Trophoblast cell (in vitro differentiated cells and primary cell): Measurements from ENCODE around the gene RABEP1.
A peak's percentile ranks its signal among the peaks of the same experiment; 100 is the strongest.
"Not testable (repeated sequence)": the region's sequence is repeated elsewhere in the genome, so short reads cannot be mapped to it uniquely, and the experiment has no call there.

Experiments used
- DNase-seq, 2 donors: peaks; one replicate each; pipeline ENCODE4 v3.0.0-alpha.2; 2016
- H2AFZ ChIP-seq: 2 replicates; pipeline ENCODE4 v1.6.1; 2013; ENCODE audit warnings: low read length, moderate library complexity, mild to moderate bottlenecking; ENCODE audit not compliant: insufficient read depth, poor library complexity
- H2AK5ac ChIP-seq: 2 replicates; pipeline ENCODE4 v1.6.1; 2013; ENCODE audit warnings: mild to moderate bottlenecking, low read length
- H2BK120ac ChIP-seq: 2 replicates; pipeline ENCODE4 v1.6.1; 2013; ENCODE audit warnings: low read length, mild to moderate bottlenecking, moderate library complexity; ENCODE audit not compliant: insufficient read depth, poor library complexity
- H2BK12ac ChIP-seq: 2 replicates; pipeline ENCODE4 v1.6.1; 2013; ENCODE audit warnings: mild to moderate bottlenecking, low read length, moderate library complexity
- H2BK5ac ChIP-seq: 2 replicates; pipeline ENCODE4 v1.6.1; 2013; ENCODE audit warnings: low read length, low read depth, moderate library complexity, mild to moderate bottlenecking; ENCODE audit not compliant: poor library complexity
- H3K14ac ChIP-seq: 2 replicates; pipeline ENCODE4 v1.6.1; 2013; ENCODE audit warnings: mild to moderate bottlenecking, low read length
- H3K18ac ChIP-seq: 2 replicates; pipeline ENCODE4 v1.6.1; 2013; ENCODE audit warnings: mild to moderate bottlenecking, low read length
- H3K23ac ChIP-seq: 2 replicates; pipeline ENCODE4 v1.6.1; 2013; ENCODE audit warnings: low read length
- H3K27ac ChIP-seq: 2 replicates; pipeline ENCODE4 v1.5.1; 2013; ENCODE audit warnings: low read depth, mild to moderate bottlenecking, inconsistent platforms, low read length, moderate library complexity
- H3K27me3 ChIP-seq: 2 replicates; pipeline ENCODE4 v1.6.1; 2013; ENCODE audit warnings: inconsistent platforms, mild to moderate bottlenecking, low read length, moderate library complexity; ENCODE audit not compliant: insufficient read depth
- H3K36me3 ChIP-seq, 2 experiments: 1 replicate in 1 of 2; 2 replicates in 1 of 2; pipeline ENCODE4 v1.6.1; 2013; ENCODE audit warnings: low read length in 2 of 2, mild to moderate bottlenecking in 2 of 2, moderate library complexity in 1 of 2; ENCODE audit not compliant: insufficient read depth in 2 of 2, control insufficient read depth in 1 of 2
- H3K4ac ChIP-seq: 2 replicates; pipeline ENCODE4 v1.6.1; 2013; ENCODE audit warnings: low read depth, mild to moderate bottlenecking, low read length, moderate library complexity
- H3K4me1 ChIP-seq, 2 experiments: 1 replicate in 1 of 2; 2 replicates in 1 of 2; pipeline ENCODE4 v1.6.1; 2013; ENCODE audit warnings: low read length in 2 of 2, mild to moderate bottlenecking in 2 of 2, moderate library complexity in 1 of 2; ENCODE audit not compliant: insufficient read depth in 2 of 2, control insufficient read depth in 1 of 2
- H3K4me2 ChIP-seq: 2 replicates; pipeline ENCODE4 v1.6.1; 2013; ENCODE audit warnings: inconsistent platforms, mild to moderate bottlenecking, low read length, moderate library complexity
- H3K4me3 ChIP-seq: 2 replicates; pipeline ENCODE4 v1.5.1; 2013; ENCODE audit warnings: mild to moderate bottlenecking, low read depth, low read length, inconsistent platforms
- H3K79me1 ChIP-seq: one replicate; pipeline ENCODE4 v1.6.1; 2013; ENCODE audit warnings: low read length
- H3K79me2 ChIP-seq: 2 replicates; pipeline ENCODE4 v1.6.1; 2013; ENCODE audit warnings: low read length, mild to moderate bottlenecking; ENCODE audit not compliant: control insufficient read depth, insufficient read depth, poor library complexity
- H3K9ac ChIP-seq: 2 replicates; pipeline ENCODE4 v1.6.1; 2013; ENCODE audit warnings: mild to moderate bottlenecking, low read length
- H3K9me3 ChIP-seq: 2 replicates; pipeline ENCODE4 v1.6.1; 2013; ENCODE audit warnings: low read depth, mild to moderate bottlenecking, control low read depth, inconsistent platforms, low read length; ENCODE audit not compliant: insufficient read depth
- H4K12ac ChIP-seq: 2 replicates; pipeline ENCODE4 v1.6.1; 2013; ENCODE audit warnings: low read depth, mild to moderate bottlenecking, low read length, moderate library complexity
- H4K8ac ChIP-seq: 2 replicates; pipeline ENCODE4 v1.6.1; 2013; ENCODE audit warnings: low read depth, mild to moderate bottlenecking, low read length, moderate library complexity
- H4K91ac ChIP-seq: one replicate; pipeline ENCODE4 v1.6.1; 2013; ENCODE audit warnings: low read depth, mild to moderate bottlenecking, low read length, moderate library complexity
- WGBS: extraction: QIAGEN DNeasy Blood & Tissue Kit; methylation state at CpG from one replicate; pipeline ENCODE4 v1.1.7; 2013; ENCODE audit warnings: missing lambda C conversion rate; ENCODE audit not compliant: insufficient read length, insufficient coverage; ENCODE audit errors: extremely low coverage; 5-methylcytosine and 5-hydroxymethylcytosine counted together

Gene RABEP1

GRCh38 chr17:5430413-5430999, 148.4 kb downstream of the RABEP1 start:
- Histone ChIP-seq H2AK5ac (no peak overlapping the region), H2AFZ (no peak overlapping the region), H3K4me1 (no peaks in the 10 kb centered on the region), H3K9ac (no peak overlapping the region), H4K91ac (no peak overlapping the region), H3K9me3 (no peaks in the 10 kb centered on the region), H3K4me3 (no peak overlapping the region), H3K36me3 (peaks cover 44 to 73% of the 10 kb centered on the region in 2 experiments), H3K79me1 (no peaks in the 10 kb centered on the region), H3K4ac (no peak overlapping the region), H2BK5ac (no peak overlapping the region), H3K18ac (no peak overlapping the region), H3K79me2 (no peaks in the 10 kb centered on the region), H3K14ac (no peak overlapping the region), H3K27me3 (no peaks in the 10 kb centered on the region), H2BK12ac (no peak overlapping the region), H3K27ac (no peak overlapping the region), H2BK120ac (no peak overlapping the region), H4K8ac (no peak overlapping the region), H4K12ac (no peak overlapping the region), H3K23ac (no peak overlapping the region), H3K4me2 (no peak overlapping the region)
- DNase-seq = peak in 1 of 2 donors; percentile 4
- no CpG with 5 or more reads among the region's 3 CpGs for WGBS

DNA sequence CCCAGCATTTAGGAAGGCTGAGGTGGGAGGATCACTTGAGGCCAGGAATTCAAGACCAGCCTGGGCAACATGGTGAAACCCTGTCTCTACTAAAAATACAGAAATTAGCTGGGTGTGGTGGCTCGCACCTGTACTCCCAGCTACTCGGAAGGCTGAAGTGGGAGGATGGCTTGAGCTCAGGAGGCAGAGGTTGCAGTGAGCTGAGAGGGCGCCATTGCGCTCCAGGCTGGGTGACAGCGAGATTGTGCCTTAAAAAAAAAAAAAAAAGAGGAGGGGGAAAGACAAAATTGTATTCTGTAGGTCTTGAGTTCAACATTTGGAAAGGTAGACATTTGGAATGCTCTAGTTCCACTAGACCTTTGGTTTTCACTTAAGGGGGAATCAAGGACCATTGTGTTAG, 149.2 kb downstream of the RABEP1 start:
- no CpG with 5 or more reads among the region's 5 CpGs for WGBS
- not testable (repeated sequence) for H2BK5ac ChIP-seq, H4K12ac ChIP-seq, H3K4me1 ChIP-seq, H2AFZ ChIP-seq, DNase-seq, H3K4ac ChIP-seq, H3K23ac ChIP-seq, H3K27me3 ChIP-seq, H3K27ac ChIP-seq, H2AK5ac ChIP-seq, H2BK12ac ChIP-seq, H3K9me3 ChIP-seq, H2BK120ac ChIP-seq, H3K4me2 ChIP-seq, H4K8ac ChIP-seq, H3K9ac ChIP-seq, H4K91ac ChIP-seq, H3K14ac ChIP-seq, H3K79me1 ChIP-seq, H3K79me2 ChIP-seq, H3K18ac ChIP-seq, H3K4me3 ChIP-seq
- peaks cover 37 to 69% of the 10 kb centered on the region in 2 experiments for H3K36me3 ChIP-seq

GRCh38 chr17:5431949-5432556, 150.0 kb downstream of the RABEP1 start:
- no peaks in the 10 kb centered on the region for H3K9me3 ChIP-seq
- H3K18ac ChIP-seq = no peak overlapping the region
- no peak overlapping the region for H3K4me3 ChIP-seq
- H3K23ac ChIP-seq = no peak overlapping the region
- H3K9ac ChIP-seq = no peak overlapping the region
- H3K27me3 ChIP-seq = no peaks in the 10 kb centered on the region
- H4K91ac ChIP-seq = no peak overlapping the region
- H3K4me2 ChIP-seq = no peak overlapping the region
- DNase-seq = no peak
- no peak overlapping the region for H4K12ac ChIP-seq
- no peak overlapping the region for H3K27ac ChIP-seq
- H2BK12ac ChIP-seq = no peak overlapping the region
- H3K79me2 ChIP-seq = no peaks in the 10 kb centered on the region
- H3K79me1 ChIP-seq = no peaks in the 10 kb centered on the region
- H3K14ac ChIP-seq = no peak overlapping the region
- no peak overlapping the region for H2AK5ac ChIP-seq
- no CpG with 5 or more reads among the region's 3 CpGs for WGBS
- no peak overlapping the region for H4K8ac ChIP-seq
- no peak overlapping the region for H3K4ac ChIP-seq
- H2BK120ac ChIP-seq = no peak overlapping the region
- H3K4me1 ChIP-seq = no peaks in the 10 kb centered on the region
- no peak overlapping the region for H2BK5ac ChIP-seq
- H3K36me3 ChIP-seq = peaks cover 40 to 67% of the 10 kb centered on the region in 2 experiments
- no peak overlapping the region for H2AFZ ChIP-seq

DNA sequence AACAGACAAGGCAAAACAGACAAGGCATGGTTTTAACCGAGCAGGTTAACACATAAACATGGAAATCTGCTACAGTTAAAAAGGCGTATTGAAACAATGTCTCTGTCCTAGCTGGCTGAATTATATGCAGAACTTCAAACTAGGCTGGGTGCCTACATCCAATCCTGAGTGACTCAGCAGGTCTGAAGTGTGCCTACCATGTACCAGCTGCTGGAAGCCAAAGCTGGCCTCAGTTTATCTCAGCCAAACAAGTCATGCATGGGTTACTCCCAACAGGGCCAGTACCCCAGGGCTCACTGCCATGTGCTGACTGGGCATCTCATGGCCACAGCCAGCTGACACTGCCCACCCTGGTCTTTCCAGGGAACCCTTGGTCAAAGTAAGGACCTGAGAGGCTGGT, 152.9 kb downstream of the RABEP1 start:
- no peak for DNase-seq
- Histone ChIP-seq H3K9me3 (no peaks in the 10 kb centered on the region), H2AK5ac (no peak overlapping the region), H4K91ac (no peak overlapping the region), H3K18ac (no peak overlapping the region), H4K12ac (no peak overlapping the region), H3K9ac (no peak overlapping the region), H3K4me2 (no peak overlapping the region), H2BK12ac (no peak overlapping the region), H4K8ac (no peak overlapping the region), H3K79me1 (peaks cover 4% of the 10 kb centered on the region), H2AFZ (no peak overlapping the region), H2BK120ac (no peak overlapping the region), H3K27me3 (no peaks in the 10 kb centered on the region), H3K27ac (no peak overlapping the region), H3K14ac (no peak overlapping the region), H3K4me3 (no peak overlapping the region), H2BK5ac (no peak overlapping the region), H3K4me1 (peaks cover 0 to 3% of the 10 kb centered on the region in 2 experiments), H3K36me3 (peaks cover 30 to 48% of the 10 kb centered on the region in 2 experiments), H3K79me2 (peaks cover 5% of the 10 kb centered on the region), H3K23ac (no peak overlapping the region), H3K4ac (no peak overlapping the region)
- WGBS = no CpG with 5 or more reads among the region's 2 CpGs
